NCI-H460 (cell line): ENCODE measurements around the gene CNDP2. TPM values are rescaled to one million over a fixed set of nuclear protein-coding genes. Genes with fewer than 3 reads are reported as not detected.
"Not testable (repeated sequence)": the region's sequence is repeated elsewhere in the genome, so short reads cannot be mapped to it uniquely, and the experiment has no call there.

Experiments
- DNase-seq: peaks from one replicate; pipeline ENCODE4 v3.0.0-alpha.2; 2016; ENCODE audit warnings: low read depth; ENCODE audit errors: extremely low read depth
- total RNA-seq: library from RNA; depleted of rRNA; stranded (reverse); fragments of >200 nt; shearing (Covaris generic); gene quantifications from 2 replicates; pipeline ENCODE4 v1.2.3, GENCODE V29; 2014

CNDP2 gene
- total RNA-seq, 1 experiment from 2014 or later = 105 TPM

GRCh38 chr18:74498712-74499627 lies 2.8 kb downstream of the CNDP2 start:
- peak; percentile 29 for DNase-seq

DNA sequence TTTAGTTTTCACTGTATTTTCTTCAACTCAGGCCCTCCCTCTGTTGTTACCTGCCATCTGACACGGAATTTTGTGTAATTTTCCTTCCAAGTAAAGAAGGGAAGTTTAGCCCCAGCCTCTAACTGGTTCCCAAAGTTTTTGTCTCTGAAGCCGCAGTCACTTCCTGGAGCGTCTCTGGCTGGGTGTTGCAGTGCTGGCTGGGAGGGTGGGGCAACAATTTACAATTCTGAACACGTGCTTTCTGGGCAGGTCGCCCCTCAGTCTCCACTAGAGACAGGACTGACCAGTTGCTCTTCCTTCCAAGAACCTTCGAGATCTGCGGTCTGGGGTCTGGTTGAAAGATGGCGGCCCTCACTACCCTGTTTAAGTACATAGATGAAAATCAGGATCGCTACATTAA lies 3.5 kb downstream of the CNDP2 start:
- no peak for DNase-seq

DNA sequence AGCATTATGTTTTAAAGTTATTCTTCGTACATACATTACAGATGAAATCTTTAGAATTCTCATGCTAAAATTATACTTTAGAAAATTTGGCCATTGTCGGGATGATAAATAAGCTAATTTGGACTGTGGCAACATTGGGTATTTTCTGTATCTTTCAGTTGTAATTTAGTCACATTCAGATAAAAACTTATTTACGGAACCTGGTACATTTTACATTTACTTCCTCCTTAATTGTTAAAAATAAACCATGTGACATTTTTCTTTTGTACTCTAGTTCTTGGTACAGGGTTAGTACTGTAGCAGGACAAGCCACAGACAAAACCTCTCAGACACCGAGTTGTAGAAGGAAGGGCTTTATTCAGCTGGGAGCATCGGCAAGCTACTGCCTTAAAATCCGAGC lies 4.2 kb downstream of the CNDP2 start:
- DNase-seq = no peak

GRCh38 chr18:74500774-74501173 lies 4.6 kb downstream of the CNDP2 start:
- DNase-seq = not testable (repeated sequence)

GRCh38 chr18:74501386-74501785 lies 5.2 kb downstream of the CNDP2 start:
- no peak for DNase-seq

DNA sequence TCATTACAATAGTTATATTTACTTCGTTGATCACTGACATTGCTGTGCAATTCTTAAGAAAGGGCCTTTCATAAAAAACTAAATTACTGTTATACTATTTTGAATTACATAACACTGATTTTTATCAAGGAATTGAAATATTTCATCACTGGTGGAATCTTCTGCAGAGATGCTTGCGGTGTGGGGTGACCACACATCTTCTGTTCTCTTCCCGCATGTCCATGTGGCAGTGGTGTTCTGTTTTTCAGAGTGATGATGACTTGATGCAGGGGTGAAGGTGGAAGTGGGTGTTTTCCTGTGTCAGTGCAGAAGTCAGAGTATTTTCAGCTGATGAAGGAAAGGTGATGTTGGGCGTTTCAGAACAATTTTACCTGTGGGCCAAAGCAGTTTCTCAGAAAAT lies 7.0 kb downstream of the CNDP2 start:
- DNase-seq = no peak

DNA sequence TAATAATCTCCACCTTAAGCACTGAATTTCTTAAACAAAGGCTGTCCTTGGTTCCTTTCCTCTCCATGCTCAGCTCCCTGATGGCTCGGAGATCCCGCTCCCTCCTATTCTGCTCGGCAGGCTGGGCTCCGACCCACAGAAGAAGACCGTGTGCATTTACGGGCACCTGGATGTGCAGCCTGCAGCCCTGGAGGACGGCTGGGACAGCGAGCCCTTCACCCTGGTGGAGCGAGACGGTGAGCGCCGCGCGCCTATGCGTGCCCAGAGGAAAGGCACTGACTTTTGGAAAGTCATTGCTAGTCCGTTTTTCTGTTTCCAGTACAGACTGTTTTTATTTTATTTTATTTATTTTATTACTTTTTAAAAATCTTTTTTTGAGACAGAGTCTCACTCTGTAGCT lies 9.6 kb downstream of the CNDP2 start:
- no peak for DNase-seq

- DNase-seq = no peak
Observed at GRCh38 chr18:74506448-74507084, 10.4 kb downstream of the CNDP2 start.

DNA sequence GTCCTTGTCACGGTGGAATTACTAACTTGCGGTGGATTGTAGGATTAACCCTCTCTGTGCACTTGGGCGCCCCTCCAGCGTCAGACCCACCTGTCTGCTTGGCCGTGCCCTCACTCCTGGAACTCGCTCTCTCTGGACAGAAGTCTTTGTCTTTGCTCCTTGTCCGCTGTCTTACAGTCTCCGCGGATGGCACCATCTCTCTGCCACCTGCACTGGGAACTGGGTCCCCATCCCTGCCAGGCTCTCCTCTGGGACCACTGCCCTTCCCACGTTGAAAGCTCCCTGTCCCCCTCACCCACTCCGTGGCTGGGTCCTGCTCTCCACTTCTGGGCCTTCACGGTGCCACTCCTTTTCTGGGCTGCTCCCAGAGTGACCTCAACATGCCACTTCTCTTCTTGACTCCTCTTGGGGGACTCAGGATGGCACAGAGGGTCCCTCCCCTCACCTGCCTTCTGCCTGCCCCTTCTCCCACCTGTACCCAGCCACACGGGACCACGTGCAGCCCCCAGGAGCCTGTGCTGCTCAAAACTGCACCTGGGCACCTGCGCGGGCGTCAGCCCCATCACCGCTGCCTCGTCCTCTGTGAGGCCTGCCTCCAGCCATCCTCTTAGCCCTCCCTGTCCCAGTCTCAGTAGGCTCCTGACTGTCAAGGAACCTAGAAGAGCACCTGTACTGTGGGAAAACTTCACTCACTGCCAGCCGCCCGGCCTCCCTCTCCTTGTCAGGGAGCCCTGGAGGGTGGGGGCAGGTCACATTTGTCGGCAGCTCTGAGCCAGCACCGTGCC lies 11.1 kb downstream of the CNDP2 start:
- no peak for DNase-seq

DNA sequence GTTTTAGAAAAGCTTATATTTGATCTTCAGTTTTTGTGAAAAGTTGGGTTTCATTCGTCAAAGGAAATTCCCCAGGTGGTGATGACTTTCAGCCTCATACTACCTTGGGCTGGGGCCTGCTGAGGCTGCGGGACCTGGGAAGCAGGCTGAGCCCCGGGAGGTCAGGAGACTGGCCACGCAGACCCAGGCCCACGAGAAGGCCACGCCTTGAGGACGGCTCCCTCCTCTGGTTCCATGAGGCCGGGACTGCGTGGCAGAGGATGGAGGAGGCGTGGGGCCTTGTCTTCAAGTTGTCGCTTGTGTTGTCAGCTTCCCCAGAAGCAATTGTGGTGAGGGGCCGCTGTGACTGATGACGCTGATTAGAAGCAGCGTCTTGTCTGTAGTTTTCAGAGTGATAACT lies 11.8 kb downstream of the CNDP2 start:
- no peak for DNase-seq

DNA sequence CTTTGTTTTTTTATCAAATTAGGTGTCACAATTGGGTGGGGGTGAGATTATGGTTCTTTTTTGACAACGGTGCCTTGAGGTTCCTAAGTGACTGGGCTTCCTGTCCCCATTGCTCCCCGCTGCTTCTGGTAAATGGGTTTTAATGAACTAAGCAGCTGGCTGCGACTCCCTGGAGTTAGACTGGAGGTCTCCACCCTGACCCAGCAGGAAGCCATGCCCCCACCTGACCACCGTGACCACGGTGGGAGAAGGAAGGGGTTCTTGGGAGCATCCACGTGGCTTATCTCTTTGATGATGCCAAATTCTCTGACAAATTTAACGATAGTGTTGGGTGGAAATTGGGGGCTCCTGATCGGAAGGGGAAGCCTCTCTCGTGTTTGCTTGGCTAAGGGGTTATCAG lies 12.2 kb downstream of the CNDP2 start:
- DNase-seq = no peak

DNA sequence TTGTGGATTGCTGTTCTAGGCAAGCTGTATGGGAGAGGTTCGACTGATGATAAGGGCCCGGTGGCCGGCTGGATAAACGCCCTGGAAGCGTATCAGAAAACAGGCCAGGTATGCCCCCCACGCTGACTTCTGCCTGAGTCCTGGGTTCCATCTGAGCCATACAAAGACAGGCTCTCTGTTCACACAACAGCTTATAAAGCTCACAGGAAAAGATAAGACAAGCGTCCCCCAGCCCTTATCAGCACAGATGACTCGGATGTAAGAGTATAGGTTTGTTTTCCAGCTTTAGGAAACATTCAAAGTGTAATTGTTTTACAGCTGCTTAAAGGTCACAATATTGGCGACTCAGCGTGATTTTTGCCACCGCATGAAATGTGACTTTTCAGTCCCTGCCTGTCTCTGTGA lies 12.7 kb downstream of the CNDP2 start:
- no peak for DNase-seq

DNA sequence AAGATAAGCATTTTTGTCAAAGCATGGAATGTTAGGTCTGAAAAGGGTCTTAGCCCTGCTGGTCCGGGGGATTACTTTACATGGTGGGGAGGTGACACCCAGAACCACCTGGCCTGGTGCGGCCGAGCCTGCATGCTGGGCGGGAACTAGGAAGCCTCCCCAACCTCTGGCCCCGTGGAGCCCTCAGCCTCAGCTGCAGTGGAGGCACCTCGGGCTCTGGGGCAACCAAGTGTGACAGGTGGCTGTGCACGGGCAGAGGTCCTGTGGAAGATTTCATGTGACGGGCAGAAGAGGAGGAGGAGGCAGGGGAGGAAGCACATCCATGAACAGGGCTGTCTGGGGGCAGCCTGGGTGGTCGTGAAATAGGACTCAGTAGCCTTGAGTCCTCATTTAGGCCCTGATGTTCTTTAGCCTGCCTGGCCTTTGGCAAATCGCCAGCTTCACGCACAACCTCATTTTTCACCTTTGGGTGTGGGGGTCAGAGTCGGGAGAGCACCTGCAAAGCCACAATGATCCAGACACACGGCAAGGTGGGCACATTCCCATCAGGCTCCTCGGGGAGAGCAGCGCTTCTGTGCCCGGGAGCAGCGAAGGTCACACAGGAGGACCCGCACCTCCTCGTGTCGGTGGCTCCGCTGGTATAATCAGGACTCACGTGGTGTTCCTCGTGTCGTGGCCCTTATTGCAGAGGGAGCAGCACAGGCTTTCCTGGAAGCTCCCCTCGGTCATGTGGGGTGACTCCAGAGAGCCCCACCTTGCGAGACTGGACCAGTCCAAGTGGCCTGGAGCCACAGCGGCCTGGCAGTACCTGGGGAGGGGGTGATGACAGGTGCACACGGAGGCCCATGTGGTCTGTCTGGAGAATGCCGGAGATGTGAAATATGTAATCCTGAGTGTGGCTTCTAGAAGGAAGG lies 13.9 kb downstream of the CNDP2 start:
- DNase-seq = no peak

GRCh38 chr18:74510770-74511095 lies 14.6 kb downstream of the CNDP2 start:
- DNase-seq = no peak

GRCh38 chr18:74511823-74512222 lies 15.7 kb downstream of the CNDP2 start:
- no peak for DNase-seq

DNA sequence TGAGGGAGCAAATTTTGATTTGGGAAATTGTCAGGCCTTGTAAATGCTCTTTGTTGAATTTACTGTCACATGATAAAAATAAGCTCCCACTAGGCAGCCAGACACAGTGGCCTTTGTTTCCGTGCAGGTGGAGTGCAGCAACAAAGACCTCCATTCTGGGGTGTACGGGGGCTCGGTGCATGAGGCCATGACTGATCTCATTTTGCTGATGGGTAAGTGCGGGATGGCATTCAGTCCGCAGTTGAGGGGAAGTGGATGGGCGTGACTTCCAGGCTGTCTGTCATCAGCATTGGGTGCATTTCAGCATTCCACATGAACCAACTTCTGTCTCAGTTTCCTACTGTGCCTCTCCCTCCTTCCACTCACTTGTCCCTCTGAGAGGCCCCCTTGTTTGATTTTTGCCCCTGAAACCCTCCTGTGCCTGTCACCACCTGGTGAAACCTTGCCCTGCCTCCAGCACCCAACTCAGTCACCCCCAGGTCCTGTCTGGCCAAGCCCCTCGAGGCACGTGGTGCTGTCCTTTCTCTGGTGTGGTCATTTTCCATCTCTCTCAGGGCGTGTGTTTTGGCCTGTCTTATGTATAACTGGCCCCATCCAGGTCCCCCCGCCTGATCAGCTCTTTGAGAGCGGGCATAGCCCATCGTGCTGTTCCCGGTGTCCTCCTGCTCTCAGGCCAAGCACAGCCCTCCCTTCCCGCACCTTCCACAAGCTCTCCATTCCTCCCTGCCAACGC lies 16.3 kb downstream of the CNDP2 start:
- DNase-seq = no peak

DNA sequence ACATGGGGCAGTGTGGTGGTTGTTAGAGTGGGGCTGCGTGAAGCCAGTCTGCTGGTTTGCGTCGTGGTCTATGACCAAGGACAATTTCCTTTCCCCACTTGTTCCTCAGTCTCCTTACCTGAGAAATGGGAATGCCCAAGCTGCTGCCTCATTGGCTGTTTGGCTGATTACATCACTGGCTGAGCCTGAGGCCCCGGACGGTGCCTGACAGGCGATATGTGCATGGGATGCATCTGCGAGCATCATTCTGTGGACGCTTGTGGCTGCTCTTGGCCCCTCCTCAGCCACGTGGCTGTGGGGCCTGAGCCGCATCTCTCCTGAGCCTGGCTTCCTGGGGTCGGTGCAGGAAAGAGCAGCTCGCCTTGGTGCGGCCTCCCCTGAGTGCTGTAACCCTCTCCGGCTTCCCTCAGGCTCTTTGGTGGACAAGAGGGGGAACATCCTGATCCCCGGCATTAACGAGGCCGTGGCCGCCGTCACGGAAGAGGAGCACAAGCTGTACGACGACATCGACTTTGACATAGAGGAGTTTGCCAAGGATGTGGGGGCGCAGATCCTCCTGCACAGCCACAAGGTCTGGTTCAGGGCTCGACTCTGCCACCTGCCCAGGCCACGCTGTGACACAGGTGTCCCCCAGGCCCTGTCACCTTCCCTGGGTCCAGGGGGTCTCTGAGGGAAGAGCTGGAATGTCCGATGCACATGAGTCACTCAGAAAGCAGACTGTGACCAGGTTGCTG lies 17.2 kb downstream of the CNDP2 start:
- no peak for DNase-seq

DNA sequence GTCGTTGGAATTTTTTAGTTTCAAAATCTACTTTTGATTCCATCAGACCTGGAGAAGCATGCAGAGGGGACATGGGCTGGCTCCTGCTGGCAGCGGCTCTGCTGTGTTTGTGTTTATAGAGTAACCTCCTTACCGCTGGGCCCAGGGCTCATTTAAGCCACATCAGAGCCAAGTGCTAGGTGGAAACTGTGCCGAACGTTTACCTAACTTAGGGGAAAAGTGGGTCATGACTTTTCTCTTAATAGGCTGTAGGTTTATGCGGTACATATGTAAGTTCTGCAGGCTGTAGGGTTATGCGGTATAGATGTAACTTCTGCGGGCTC lies 17.7 kb downstream of the CNDP2 start:
- DNase-seq = no peak

GRCh38 chr18:74514860-74515495 lies 18.8 kb downstream of the CNDP2 start:
- no peak for DNase-seq
